ENCODE measurements around the gene ERICH6B.

ERICH6B gene

DNA sequence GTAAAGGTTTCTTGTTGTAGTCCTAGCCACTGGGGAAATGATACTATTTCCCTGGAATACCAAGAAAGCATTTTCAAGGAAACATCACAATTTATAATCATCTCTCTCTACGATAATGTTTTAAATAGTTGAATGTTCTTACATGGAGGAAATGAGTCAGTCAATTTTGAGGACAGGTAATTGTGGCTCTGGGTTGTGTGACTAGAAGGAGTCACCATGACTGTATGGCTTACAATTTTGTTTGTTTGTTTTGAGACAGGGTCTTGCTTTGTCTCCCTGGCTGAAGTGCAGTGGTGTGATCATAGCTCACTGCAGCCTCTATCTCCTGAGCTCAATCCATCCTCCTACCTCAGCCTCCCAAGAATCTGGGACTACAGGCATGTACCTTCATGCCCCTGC, 103.4 kb downstream of the ERICH6B start:
- Histone ChIP-seq H3K4me1 (no peaks in the 10 kb centered on the region), H3K9me3 (ENCODE audit: control insufficient read depth, low read length) (no peaks in the 10 kb centered on the region), H3K36me3 (ENCODE audit: control insufficient read depth, insufficient read depth, low read length) (no peaks in the 10 kb centered on the region), H3K4me3 (ENCODE audit: low read depth, low read length) (no peak overlapping the region), H3K79me2 (no peaks in the 10 kb centered on the region), H3K27ac (no peak overlapping the region), H3K27me3 (ENCODE audit: control insufficient read depth, insufficient read depth, low read length) (no peaks in the 10 kb centered on the region), H2AFZ (no peak overlapping the region), H3K9ac (no peak overlapping the region), H3K4me2 (ENCODE audit: low read length) (no peak overlapping the region)
- TF ChIP-seq CTCF (IDR thresholded peaks at IDR 0.05) = no peak

GRCh38 chr13:45511310-45512097, 104.0 kb downstream of the ERICH6B start:
- no peak overlapping the region for H3K9ac ChIP-seq
- TF ChIP-seq CTCF (IDR thresholded peaks at IDR 0.05) = peak; percentile 76
- no peaks in the 10 kb centered on the region for H3K79me2 ChIP-seq
- H3K27me3 ChIP-seq (ENCODE audit: control insufficient read depth, insufficient read depth, low read length) = no peaks in the 10 kb centered on the region
- no peaks in the 10 kb centered on the region for H3K36me3 ChIP-seq (ENCODE audit: control insufficient read depth, insufficient read depth, low read length)
- H3K9me3 ChIP-seq (ENCODE audit: control insufficient read depth, low read length) = no peaks in the 10 kb centered on the region
- no peaks in the 10 kb centered on the region for H3K4me1 ChIP-seq
- no peak overlapping the region for H3K4me3 ChIP-seq (ENCODE audit: low read depth, low read length)
- H3K27ac ChIP-seq = no peak overlapping the region
- H2AFZ ChIP-seq = no peak overlapping the region
- no peak overlapping the region for H3K4me2 ChIP-seq (ENCODE audit: low read length)

- Histone ChIP-seq H3K4me2 (ENCODE audit: low read length) (no peak overlapping the region), H3K36me3 (ENCODE audit: control insufficient read depth, insufficient read depth, low read length) (no peaks in the 10 kb centered on the region), H2AFZ (no peak overlapping the region), H3K27ac (no peak overlapping the region), H3K4me3 (ENCODE audit: low read depth, low read length) (no peak overlapping the region), H3K9me3 (ENCODE audit: control insufficient read depth, low read length) (no peaks in the 10 kb centered on the region), H3K27me3 (ENCODE audit: control insufficient read depth, insufficient read depth, low read length) (no peaks in the 10 kb centered on the region), H3K4me1 (no peaks in the 10 kb centered on the region), H3K9ac (no peak overlapping the region), H3K79me2 (no peaks in the 10 kb centered on the region)
- no peak for TF ChIP-seq CTCF (IDR thresholded peaks at IDR 0.05)
These were observed 104.9 kb downstream of the ERICH6B start for GRCh38 chr13:45510672-45511071.

GRCh38 chr13:45508776-45509175, 106.8 kb downstream of the ERICH6B start:
- no peak for TF ChIP-seq CTCF (IDR thresholded peaks at IDR 0.05)
- H3K4me2 ChIP-seq (ENCODE audit: low read length) = no peak overlapping the region
- H2AFZ ChIP-seq = no peak overlapping the region
- H3K4me3 ChIP-seq (ENCODE audit: low read depth, low read length) = no peak overlapping the region
- no peaks in the 10 kb centered on the region for H3K79me2 ChIP-seq
- no peak overlapping the region for H3K9ac ChIP-seq
- H3K27me3 ChIP-seq (ENCODE audit: control insufficient read depth, insufficient read depth, low read length) = no peaks in the 10 kb centered on the region
- no peaks in the 10 kb centered on the region for H3K4me1 ChIP-seq
- no peaks in the 10 kb centered on the region for H3K9me3 ChIP-seq (ENCODE audit: control insufficient read depth, low read length)
- no peaks in the 10 kb centered on the region for H3K36me3 ChIP-seq (ENCODE audit: control insufficient read depth, insufficient read depth, low read length)
- no peak overlapping the region for H3K27ac ChIP-seq

GRCh38 chr13:45506811-45507210, 108.7 kb downstream of the ERICH6B start:
- no peak overlapping the region for H3K9ac ChIP-seq
- H3K4me3 ChIP-seq (ENCODE audit: low read depth, low read length) = no peak overlapping the region
- no peaks in the 10 kb centered on the region for H3K36me3 ChIP-seq (ENCODE audit: control insufficient read depth, insufficient read depth, low read length)
- no peaks in the 10 kb centered on the region for H3K79me2 ChIP-seq
- H2AFZ ChIP-seq = no peak overlapping the region
- H3K4me1 ChIP-seq = no peaks in the 10 kb centered on the region
- no peaks in the 10 kb centered on the region for H3K9me3 ChIP-seq (ENCODE audit: control insufficient read depth, low read length)
- no peaks in the 10 kb centered on the region for H3K27me3 ChIP-seq (ENCODE audit: control insufficient read depth, insufficient read depth, low read length)
- H3K27ac ChIP-seq = no peak overlapping the region
- TF ChIP-seq CTCF (IDR thresholded peaks at IDR 0.05) = no peak
- no peak overlapping the region for H3K4me2 ChIP-seq (ENCODE audit: low read length)
